Measurements from ENCODE around the gene ARHGAP10. TPM values are rescaled to one million over a fixed set of nuclear protein-coding genes. Genes with fewer than 3 reads are reported as not detected.
A peak's percentile ranks its signal among the peaks of the same experiment; 100 is the strongest.

ARHGAP10 gene
- total and polyA plus RNA-seq, 3 experiments from 2014 or later = 8.6 to 14.0 (median 9.7) TPM

DNA sequence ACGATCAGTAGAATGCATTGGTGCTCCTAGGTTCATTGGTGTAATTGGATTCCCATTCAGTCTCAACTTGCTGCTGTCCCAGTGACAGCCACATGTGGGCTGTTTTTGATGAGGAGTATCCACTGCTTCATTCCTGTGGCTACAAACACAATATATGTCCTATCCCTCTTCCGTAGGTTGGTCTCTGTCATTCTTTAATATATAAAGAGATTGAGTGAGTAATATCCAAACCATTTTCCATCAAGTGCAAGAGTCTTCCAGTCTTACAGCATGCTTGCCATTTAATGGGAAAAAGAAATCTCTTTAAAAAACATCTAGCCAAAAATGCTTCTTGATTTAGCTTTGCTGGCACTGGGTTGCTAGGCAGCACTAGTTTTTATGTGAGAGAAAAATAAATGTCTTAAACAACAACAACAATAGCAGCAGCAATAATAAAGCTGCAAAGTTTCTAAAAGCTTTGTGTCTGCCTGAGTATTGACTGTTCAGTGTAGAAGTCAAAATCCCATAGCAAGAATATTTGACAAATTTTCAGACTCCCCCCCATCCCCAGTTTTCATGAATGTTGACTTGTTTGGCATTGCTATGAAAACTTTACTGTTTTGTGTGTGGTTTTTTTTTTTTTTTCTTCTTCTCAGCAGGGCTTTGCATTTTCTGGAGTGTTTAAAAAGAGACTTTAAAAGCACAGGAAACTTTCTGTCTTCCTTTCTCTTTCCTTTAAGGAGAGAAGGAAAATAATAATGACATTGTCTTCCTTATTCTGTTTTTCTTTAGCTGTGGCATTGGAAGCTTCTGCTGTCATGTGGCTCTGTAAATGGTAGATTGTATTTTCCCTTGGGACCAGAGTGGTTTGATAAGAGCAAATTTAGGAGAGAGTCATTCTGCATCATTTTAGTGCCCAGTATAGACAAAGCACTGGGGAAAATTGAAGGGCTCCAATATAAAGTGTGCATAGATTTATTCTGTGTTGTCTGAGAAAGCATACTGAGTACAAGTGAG lies 244.3 kb downstream of the ARHGAP10 start:
- H3K4me3 Mint-ChIP-seq = no peak overlapping the region
- Histone ChIP-seq H3K4me1 (ENCODE audit: insufficient read depth, low read length) (no peaks in the 10 kb centered on the region), H3K27ac (ENCODE audit: low read depth, low read length) (no peak overlapping the region), H3K4me3 (ENCODE audit: low read length) (no peak overlapping the region), H3K36me3 (ENCODE audit: insufficient read depth, low read length) (no peaks in the 10 kb centered on the region), H3K9me3 (ENCODE audit: low read length) (no peaks in the 10 kb centered on the region), H3K27me3 (ENCODE audit: insufficient read depth, low read length, poor library complexity, severe bottlenecking) (no peaks in the 10 kb centered on the region)
- peaks cover 21 to 24% (median 21%) of the 10 kb centered on the region in 3 donors for H3K4me1 Mint-ChIP-seq
- CTCF ChIA-PET = no interaction called here
- peaks cover 2 to 38% (median 10%) of the 10 kb centered on the region in 3 donors for H3K36me3 Mint-ChIP-seq
- POLR2A ChIA-PET = no interaction called here
- H3K27ac Mint-ChIP-seq = peak overlapping the region in 2 of 8 donors; percentile 4 to 21
- no peak for DNase-seq
- peaks cover 0 to 2% (median 0%) of the 10 kb centered on the region in 5 donors for H3K9me3 Mint-ChIP-seq
- H3K27me3 Mint-ChIP-seq = no peaks in the 10 kb centered on the region

DNA sequence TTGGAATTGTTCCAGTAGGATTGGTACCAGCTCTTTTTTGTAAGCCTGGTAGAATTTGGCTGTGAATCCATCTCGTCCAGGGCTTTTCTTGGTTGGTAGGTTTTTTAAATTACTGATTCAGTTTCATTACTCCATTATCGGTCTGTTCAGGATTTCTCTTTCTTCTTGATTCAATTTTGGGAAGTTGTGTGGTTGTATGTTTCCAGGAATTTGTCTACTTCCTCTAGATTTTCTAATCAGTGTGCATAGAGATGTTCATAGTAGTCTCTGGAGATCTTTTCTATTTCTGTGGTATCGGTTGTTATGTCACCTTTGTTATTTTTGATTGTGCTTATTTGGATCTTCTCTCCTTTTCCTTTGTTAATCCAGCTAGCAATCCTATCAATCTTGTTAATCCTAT lies 248.7 kb downstream of the ARHGAP10 start:
- Histone ChIP-seq H3K9me3 (ENCODE audit: low read length) (no peaks in the 10 kb centered on the region), H3K4me1 (ENCODE audit: insufficient read depth, low read length) (no peaks in the 10 kb centered on the region), H3K36me3 (ENCODE audit: insufficient read depth, low read length) (no peaks in the 10 kb centered on the region), H3K27me3 (ENCODE audit: insufficient read depth, low read length, poor library complexity, severe bottlenecking) (no peaks in the 10 kb centered on the region), H3K4me3 (ENCODE audit: low read length) (no peak overlapping the region), H3K27ac (ENCODE audit: low read depth, low read length) (no peak overlapping the region)
- H3K4me3 Mint-ChIP-seq = no peak overlapping the region
- no peak for DNase-seq
- ChIA-PET POLR2A (no interaction called here), CTCF (no interaction called here)
- peaks cover 0 to 1% of the 10 kb centered on the region in 2 donors for H3K27me3 Mint-ChIP-seq
- H3K4me1 Mint-ChIP-seq = peaks cover 30 to 34% (median 30%) of the 10 kb centered on the region in 3 donors
- H3K9me3 Mint-ChIP-seq = no peaks in the 10 kb centered on the region
- H3K27ac Mint-ChIP-seq = peak overlapping the region in 1 of 8 donors; percentile 23
- H3K36me3 Mint-ChIP-seq = peaks cover 0 to 10% (median 2%) of the 10 kb centered on the region in 3 donors

DNA sequence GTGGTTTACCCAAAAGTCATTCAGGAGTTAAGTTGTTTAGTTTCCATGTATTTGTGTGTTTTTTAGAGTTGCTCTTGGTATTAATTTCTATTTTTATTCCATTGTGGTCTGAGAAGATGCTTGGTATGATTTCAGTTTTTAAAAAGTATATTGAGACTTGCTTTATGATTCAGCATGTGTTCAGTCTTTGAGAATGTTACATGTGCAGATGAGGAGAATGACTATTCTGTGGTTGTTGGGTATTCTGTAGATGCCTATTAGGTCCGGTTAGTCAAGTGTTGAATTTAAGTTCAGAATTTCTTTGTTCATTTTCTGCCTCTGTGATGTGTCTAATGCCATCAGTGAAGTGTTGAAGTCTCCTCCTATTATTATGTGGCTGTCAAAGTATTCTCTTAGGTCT lies 249.4 kb downstream of the ARHGAP10 start:
- Mint-ChIP-seq H3K27ac (peak overlapping the region in 2 of 8 donors; percentile 8 to 23), H3K4me1 (peaks cover 28 to 32% (median 30%) of the 10 kb centered on the region in 3 donors), H3K4me3 (no peak overlapping the region), H3K9me3 (no peaks in the 10 kb centered on the region), H3K27me3 (peaks cover 0 to 1% of the 10 kb centered on the region in 2 donors), H3K36me3 (peaks cover 0 to 10% (median 2%) of the 10 kb centered on the region in 3 donors)
- H3K36me3 ChIP-seq (ENCODE audit: insufficient read depth, low read length) = no peaks in the 10 kb centered on the region
- H3K27ac ChIP-seq (ENCODE audit: low read depth, low read length) = no peak overlapping the region
- no peaks in the 10 kb centered on the region for H3K27me3 ChIP-seq (ENCODE audit: insufficient read depth, low read length, poor library complexity, severe bottlenecking)
- no peaks in the 10 kb centered on the region for H3K4me1 ChIP-seq (ENCODE audit: insufficient read depth, low read length)
- ChIA-PET POLR2A (no interaction called here), CTCF (no interaction called here)
- no peak overlapping the region for H3K4me3 ChIP-seq (ENCODE audit: low read length)
- DNase-seq = no peak
- H3K9me3 ChIP-seq (ENCODE audit: low read length) = no peaks in the 10 kb centered on the region

DNA sequence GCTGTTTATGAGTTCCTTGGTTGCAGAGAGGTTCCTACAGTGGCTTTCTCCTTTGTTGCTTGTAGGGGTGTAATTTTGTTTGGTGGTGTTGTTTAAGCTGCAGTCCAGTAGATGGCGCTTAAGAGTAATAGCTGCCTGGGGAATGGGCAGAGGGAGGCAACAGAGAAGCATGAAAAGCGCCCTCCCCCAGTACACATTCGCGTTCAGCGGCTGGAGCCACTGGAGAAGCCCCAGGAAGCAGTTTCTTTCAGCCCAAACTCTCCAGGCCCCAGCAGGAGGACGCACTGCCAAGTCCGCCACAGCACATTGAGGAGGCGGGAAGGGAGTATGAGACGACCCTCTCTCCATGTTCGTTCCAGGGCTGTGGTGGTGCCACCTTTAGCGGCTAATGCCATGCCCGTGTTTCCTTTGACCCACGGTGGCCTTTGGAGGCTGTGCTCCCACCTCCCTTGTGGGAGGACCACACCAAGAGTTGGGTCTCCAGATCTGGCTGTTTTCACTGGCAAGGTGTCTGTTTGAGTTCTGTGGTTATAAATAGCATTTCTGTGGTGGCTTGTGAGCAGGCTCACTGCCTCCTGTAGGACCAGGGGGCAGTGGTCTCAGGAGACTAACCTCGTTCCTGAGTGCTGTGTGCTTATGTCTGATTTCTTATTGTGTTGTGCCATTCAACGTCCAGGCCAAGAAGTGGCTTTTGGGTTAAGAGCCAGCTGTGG lies 252.3 kb downstream of the ARHGAP10 start:
- Histone ChIP-seq H3K27me3 (ENCODE audit: insufficient read depth, low read length, poor library complexity, severe bottlenecking) (no peaks in the 10 kb centered on the region), H3K36me3 (ENCODE audit: insufficient read depth, low read length) (no peaks in the 10 kb centered on the region), H3K9me3 (ENCODE audit: low read length) (no peaks in the 10 kb centered on the region), H3K4me1 (ENCODE audit: insufficient read depth, low read length) (no peaks in the 10 kb centered on the region), H3K4me3 (ENCODE audit: low read length) (no peak overlapping the region), H3K27ac (ENCODE audit: low read depth, low read length) (no peak overlapping the region)
- Mint-ChIP-seq H3K4me3 (no peak overlapping the region), H3K27ac (peak overlapping the region in 3 of 8 donors; percentile 2 to 49 (median 6)), H3K9me3 (no peaks in the 10 kb centered on the region), H3K36me3 (peaks cover 0 to 4% (median 0%) of the 10 kb centered on the region in 3 donors), H3K4me1 (peaks cover 17 to 29% (median 25%) of the 10 kb centered on the region in 3 donors), H3K27me3 (peaks cover 0 to 1% of the 10 kb centered on the region in 2 donors)
- peak in 3 of 5 donors; percentile 3 to 32 (median 15) for DNase-seq
- CTCF ChIA-PET = no interaction called here
- POLR2A ChIA-PET = no interaction called here

DNA sequence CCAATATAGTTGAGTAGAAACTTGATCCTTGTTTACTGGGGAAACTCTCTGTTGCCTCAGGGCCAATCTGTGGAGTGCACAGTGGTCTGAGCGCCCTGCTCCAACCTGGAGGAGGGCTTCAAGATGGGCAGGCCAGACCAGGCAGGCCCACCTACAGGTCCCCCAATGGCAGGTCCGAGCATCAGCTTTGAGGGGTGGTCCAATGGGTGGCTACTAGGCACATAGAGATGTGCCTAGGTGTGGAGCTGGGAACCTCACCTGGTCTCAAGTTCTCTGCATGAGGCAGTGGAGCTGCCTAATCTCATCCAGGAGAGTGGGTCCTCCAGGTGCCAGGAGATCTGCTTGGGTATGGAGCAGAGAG lies 252.9 kb downstream of the ARHGAP10 start:
- no peaks in the 10 kb centered on the region for H3K9me3 ChIP-seq (ENCODE audit: low read length)
- H3K4me1 ChIP-seq (ENCODE audit: insufficient read depth, low read length) = no peaks in the 10 kb centered on the region
- H3K27me3 Mint-ChIP-seq = peaks cover 0 to 1% of the 10 kb centered on the region in 2 donors
- no peak overlapping the region for H3K4me3 Mint-ChIP-seq
- peaks cover 0 to 4% (median 0%) of the 10 kb centered on the region in 3 donors for H3K36me3 Mint-ChIP-seq
- no peak overlapping the region for H3K4me3 ChIP-seq (ENCODE audit: low read length)
- no peaks in the 10 kb centered on the region for H3K36me3 ChIP-seq (ENCODE audit: insufficient read depth, low read length)
- peaks cover 17 to 26% (median 22%) of the 10 kb centered on the region in 3 donors for H3K4me1 Mint-ChIP-seq
- CTCF ChIA-PET = no interaction called here
- DNase-seq = no peak
- H3K9me3 Mint-ChIP-seq = no peaks in the 10 kb centered on the region
- H3K27me3 ChIP-seq (ENCODE audit: insufficient read depth, low read length, poor library complexity, severe bottlenecking) = no peaks in the 10 kb centered on the region
- H3K27ac Mint-ChIP-seq = no peak overlapping the region
- POLR2A ChIA-PET = no interaction called here
- H3K27ac ChIP-seq (ENCODE audit: low read depth, low read length) = no peak overlapping the region

DNA sequence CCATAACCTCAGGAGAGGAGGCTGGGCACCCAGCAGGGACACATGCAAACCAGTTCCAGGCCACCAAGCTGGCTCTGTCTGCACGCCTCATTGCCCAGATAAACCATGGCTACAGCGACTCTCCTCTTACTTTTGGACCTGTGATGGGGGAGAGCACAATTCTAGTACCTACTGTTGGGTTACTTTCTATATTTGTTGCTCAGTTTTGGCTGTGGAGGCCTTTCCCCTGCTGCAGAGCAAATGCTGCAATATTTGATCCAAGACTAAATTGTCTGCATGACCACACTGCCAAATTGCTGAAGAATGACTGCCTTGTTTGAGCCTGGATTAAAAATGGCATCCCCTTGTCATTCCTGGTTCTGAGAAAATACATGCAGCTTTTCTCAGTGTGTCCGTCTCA lies 253.5 kb downstream of the ARHGAP10 start:
- Mint-ChIP-seq H3K27ac (no peak overlapping the region), H3K36me3 (peaks cover 0 to 4% (median 0%) of the 10 kb centered on the region in 3 donors), H3K4me1 (peaks cover 17 to 19% (median 19%) of the 10 kb centered on the region in 3 donors), H3K9me3 (no peaks in the 10 kb centered on the region), H3K27me3 (peaks cover 0 to 1% of the 10 kb centered on the region in 2 donors), H3K4me3 (no peak overlapping the region)
- Histone ChIP-seq H3K27ac (ENCODE audit: low read depth, low read length) (no peak overlapping the region), H3K4me1 (ENCODE audit: insufficient read depth, low read length) (no peaks in the 10 kb centered on the region), H3K27me3 (ENCODE audit: insufficient read depth, low read length, poor library complexity, severe bottlenecking) (no peaks in the 10 kb centered on the region), H3K36me3 (ENCODE audit: insufficient read depth, low read length) (no peaks in the 10 kb centered on the region), H3K9me3 (ENCODE audit: low read length) (no peaks in the 10 kb centered on the region), H3K4me3 (ENCODE audit: low read length) (no peak overlapping the region)
- POLR2A ChIA-PET = no interaction called here
- CTCF ChIA-PET = no interaction called here
- no peak for DNase-seq

DNA sequence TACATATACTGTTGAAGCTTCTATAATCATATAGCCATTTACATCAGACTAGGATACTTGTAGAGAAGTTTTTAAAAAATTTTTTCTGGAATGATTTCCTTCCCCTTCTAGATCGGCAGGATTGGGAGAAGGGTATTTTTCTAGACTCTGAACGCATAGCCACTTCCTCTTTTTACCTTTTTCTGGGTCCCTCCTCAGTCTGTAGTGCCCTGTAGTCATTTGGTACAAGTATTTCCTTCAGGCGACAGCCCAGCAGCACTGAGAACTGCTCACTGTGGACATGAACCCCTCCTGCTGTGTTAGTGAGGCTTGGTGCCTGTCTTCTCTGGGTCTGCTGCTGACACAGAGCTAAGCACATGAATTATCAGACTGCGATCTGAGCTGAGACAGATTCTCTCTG lies 255.4 kb downstream of the ARHGAP10 start:
- Mint-ChIP-seq H3K4me1 (peaks cover 5 to 10% (median 7%) of the 10 kb centered on the region in 3 donors), H3K4me3 (no peak overlapping the region), H3K9me3 (no peaks in the 10 kb centered on the region), H3K27me3 (peaks cover 0 to 1% of the 10 kb centered on the region in 2 donors), H3K27ac (peak overlapping the region in 2 of 8 donors; percentile 21 to 72), H3K36me3 (peaks cover 0 to 4% (median 0%) of the 10 kb centered on the region in 3 donors)
- no peaks in the 10 kb centered on the region for H3K27me3 ChIP-seq (ENCODE audit: insufficient read depth, low read length, poor library complexity, severe bottlenecking)
- POLR2A ChIA-PET = no interaction called here
- no peaks in the 10 kb centered on the region for H3K36me3 ChIP-seq (ENCODE audit: insufficient read depth, low read length)
- H3K9me3 ChIP-seq (ENCODE audit: low read length) = no peaks in the 10 kb centered on the region
- H3K4me3 ChIP-seq (ENCODE audit: low read length) = no peak overlapping the region
- DNase-seq = no peak
- no peaks in the 10 kb centered on the region for H3K4me1 ChIP-seq (ENCODE audit: insufficient read depth, low read length)
- H3K27ac ChIP-seq (ENCODE audit: low read depth, low read length) = no peak overlapping the region
- CTCF ChIA-PET = no interaction called here
